ENCODE measurements around the gene RBPJ.

DNA sequence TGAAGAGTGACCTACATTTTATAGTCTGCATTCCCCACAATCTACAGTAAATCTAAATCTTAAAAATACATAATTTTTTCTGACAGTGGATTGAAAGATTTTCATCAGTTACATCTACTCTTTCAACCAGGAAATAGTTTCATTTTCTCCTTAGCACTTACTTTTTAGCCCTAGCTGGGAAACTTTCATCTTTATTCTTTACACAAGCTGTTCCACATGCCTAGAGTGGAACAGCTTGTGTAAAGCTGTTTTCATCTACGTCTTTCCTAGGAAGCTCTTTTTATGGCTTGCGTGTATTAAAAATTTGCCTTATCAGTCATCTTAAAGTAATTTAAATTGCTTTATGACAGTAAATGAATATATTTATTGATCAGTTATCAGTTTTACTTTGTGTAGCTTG is 40.5 kb downstream of the RBPJ start:
- TF ChIP-seq, protein P1, sequence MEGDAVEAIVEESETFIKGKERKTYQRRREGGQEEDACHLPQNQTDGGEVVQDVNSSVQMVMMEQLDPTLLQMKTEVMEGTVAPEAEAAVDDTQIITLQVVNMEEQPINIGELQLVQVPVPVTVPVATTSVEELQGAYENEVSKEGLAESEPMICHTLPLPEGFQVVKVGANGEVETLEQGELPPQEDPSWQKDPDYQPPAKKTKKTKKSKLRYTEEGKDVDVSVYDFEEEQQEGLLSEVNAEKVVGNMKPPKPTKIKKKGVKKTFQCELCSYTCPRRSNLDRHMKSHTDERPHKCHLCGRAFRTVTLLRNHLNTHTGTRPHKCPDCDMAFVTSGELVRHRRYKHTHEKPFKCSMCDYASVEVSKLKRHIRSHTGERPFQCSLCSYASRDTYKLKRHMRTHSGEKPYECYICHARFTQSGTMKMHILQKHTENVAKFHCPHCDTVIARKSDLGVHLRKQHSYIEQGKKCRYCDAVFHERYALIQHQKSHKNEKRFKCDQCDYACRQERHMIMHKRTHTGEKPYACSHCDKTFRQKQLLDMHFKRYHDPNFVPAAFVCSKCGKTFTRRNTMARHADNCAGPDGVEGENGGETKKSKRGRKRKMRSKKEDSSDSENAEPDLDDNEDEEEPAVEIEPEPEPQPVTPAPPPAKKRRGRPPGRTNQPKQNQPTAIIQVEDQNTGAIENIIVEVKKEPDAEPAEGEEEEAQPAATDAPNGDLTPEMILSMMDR (conservative IDR thresholded peaks at IDR 0.05 in 1 of 2, IDR thresholded peaks at IDR 0.05 in 1 of 2; ENCODE audit: low read depth in 1 of 2, low read length in 2 of 2) = no peak
- TF ChIP-seq EZH2 (IDR thresholded peaks at IDR 0.05; ENCODE audit: low read length, missing control alignments) = no peak
